ENCODE data around the gene RSPH1.

DNA sequence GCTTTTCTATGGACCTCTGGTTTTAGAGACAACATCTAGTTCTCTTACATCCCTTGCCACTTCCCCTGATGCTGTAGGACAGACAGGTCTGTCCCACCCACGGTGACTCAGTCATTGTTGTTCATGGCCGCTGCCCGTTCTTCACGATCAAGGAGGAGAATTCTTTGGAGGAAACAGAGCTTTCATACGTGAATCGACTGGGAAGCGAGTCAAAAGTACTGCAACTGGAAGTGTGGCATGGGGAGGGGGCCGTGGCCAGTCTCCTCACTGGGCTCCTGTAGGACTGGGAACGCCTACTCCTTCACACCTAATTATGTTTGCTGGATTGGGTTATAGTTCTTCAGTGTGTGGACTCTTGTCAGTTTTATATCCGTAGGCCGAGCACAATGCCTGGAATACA, 13.2 kb upstream of the RSPH1 start:
- TF ChIP-seq POLR2AphosphoS5 (IDR thresholded peaks at IDR 0.05; ENCODE audit: low read depth, low read length) (no peak), SMC3 (IDR thresholded peaks at IDR 0.05; ENCODE audit: low read depth, low read length) (no peak), EP300 (IDR thresholded peaks at IDR 0.05; ENCODE audit: borderline replicate concordance in 1 of 2, low read depth in 1 of 2, low read length in 1 of 2) (no peak)
